ENCODE measurements around the gene EPB41. TPM values are rescaled to one million over a fixed set of nuclear protein-coding genes. Genes with fewer than 3 reads are reported as not detected.
"Not testable (repeated sequence)": the region's sequence is repeated elsewhere in the genome, so short reads cannot be mapped to it uniquely, and the experiment has no call there.

The EPB41 gene
- total RNA-seq, 2 experiments from 2014 or later = 77.1 to 86.7 TPM

GRCh38 chr1:29144178-29144577 is 229.8 kb downstream of the EPB41 start:
- Mint-ChIP-seq H3K36me3 (peaks cover 50% of the 10 kb centered on the region), H3K9me3 (peaks cover 3% of the 10 kb centered on the region), H3K4me3 (no peak overlapping the region), H3K27ac (no peak overlapping the region), H3K4me1 (peaks cover 2% of the 10 kb centered on the region), H3K27me3 (no peaks in the 10 kb centered on the region)
- DNase-seq = no peak

- DNase-seq = no peak
- Mint-ChIP-seq H3K27me3 (no peaks in the 10 kb centered on the region), H3K36me3 (peaks cover 65% of the 10 kb centered on the region), H3K9me3 (peaks cover 3% of the 10 kb centered on the region), H3K4me3 (no peak overlapping the region), H3K27ac (peak overlapping the region; percentile 31), H3K4me1 (peaks cover 2% of the 10 kb centered on the region)
Measured at GRCh38 chr1:29145739-29146437, 231.5 kb downstream of the EPB41 start.

GRCh38 chr1:29148656-29149491 is 234.5 kb downstream of the EPB41 start:
- no peak overlapping the region for H3K27ac Mint-ChIP-seq
- no peaks in the 10 kb centered on the region for H3K27me3 Mint-ChIP-seq
- peak overlapping the region; percentile 40 for H3K4me3 Mint-ChIP-seq

GRCh38 chr1:29150346-29150745 is 236.0 kb downstream of the EPB41 start:
- not testable (repeated sequence) for DNase-seq, H3K9me3 Mint-ChIP-seq

More at GRCh38 chr1:29148656-29149491, 234.5 kb downstream of the EPB41 start:
- Mint-ChIP-seq H3K36me3 (peaks cover 74% of the 10 kb centered on the region), H3K4me1 (peaks cover 2% of the 10 kb centered on the region), H3K9me3 (peaks cover 3% of the 10 kb centered on the region)
- no peak for DNase-seq

GRCh38 chr1:29152046-29152805 is 237.9 kb downstream of the EPB41 start:
- H3K36me3 Mint-ChIP-seq = peaks cover 56% of the 10 kb centered on the region
- H3K27ac Mint-ChIP-seq = no peak overlapping the region
- H3K9me3 Mint-ChIP-seq = no peaks in the 10 kb centered on the region
- no peak overlapping the region for H3K4me3 Mint-ChIP-seq
- H3K4me1 Mint-ChIP-seq = peaks cover 4% of the 10 kb centered on the region
- no peak for DNase-seq
- no peaks in the 10 kb centered on the region for H3K27me3 Mint-ChIP-seq

More at GRCh38 chr1:29150346-29150745, 236.0 kb downstream of the EPB41 start:
- H3K36me3 Mint-ChIP-seq = peaks cover 69% of the 10 kb centered on the region
- not testable (repeated sequence) for H3K27ac Mint-ChIP-seq, H3K4me1 Mint-ChIP-seq, H3K27me3 Mint-ChIP-seq, H3K4me3 Mint-ChIP-seq

GRCh38 chr1:29156543-29157268 is 242.3 kb downstream of the EPB41 start:
- Mint-ChIP-seq H3K4me1 (peaks cover 2% of the 10 kb centered on the region), H3K27ac (no peak overlapping the region), H3K27me3 (no peaks in the 10 kb centered on the region), H3K4me3 (no peak overlapping the region), H3K9me3 (no peaks in the 10 kb centered on the region), H3K36me3 (peaks cover 35% of the 10 kb centered on the region)
- no peak for DNase-seq

- H3K4me1 Mint-ChIP-seq = peaks cover 4% of the 10 kb centered on the region
- H3K27ac Mint-ChIP-seq = no peak overlapping the region
- no peaks in the 10 kb centered on the region for H3K9me3 Mint-ChIP-seq
- peaks cover 33% of the 10 kb centered on the region for H3K36me3 Mint-ChIP-seq
- H3K4me3 Mint-ChIP-seq = no peak overlapping the region
- DNase-seq = no peak
- H3K27me3 Mint-ChIP-seq = no peaks in the 10 kb centered on the region
Measured at GRCh38 chr1:29157269-29157601, 242.9 kb downstream of the EPB41 start.

GRCh38 chr1:29159773-29160172 is 245.4 kb downstream of the EPB41 start:
- peaks cover 18% of the 10 kb centered on the region for H3K4me1 Mint-ChIP-seq
- no peak for DNase-seq
- H3K27ac Mint-ChIP-seq = no peak overlapping the region
- H3K9me3 Mint-ChIP-seq = no peaks in the 10 kb centered on the region
- peaks cover 33% of the 10 kb centered on the region for H3K36me3 Mint-ChIP-seq
- H3K27me3 Mint-ChIP-seq = no peaks in the 10 kb centered on the region
- no peak overlapping the region for H3K4me3 Mint-ChIP-seq

- Mint-ChIP-seq H3K9me3 (no peaks in the 10 kb centered on the region), H3K27me3 (no peaks in the 10 kb centered on the region), H3K36me3 (peaks cover 31% of the 10 kb centered on the region), H3K4me3 (no peak overlapping the region), H3K4me1 (peaks cover 33% of the 10 kb centered on the region), H3K27ac (no peak overlapping the region)
- DNase-seq = no peak
Measured at GRCh38 chr1:29162025-29162424, 247.7 kb downstream of the EPB41 start.

- no peaks in the 10 kb centered on the region for H3K27me3 Mint-ChIP-seq
Measured at GRCh38 chr1:29162476-29163138, 248.2 kb downstream of the EPB41 start.

GRCh38 chr1:29164588-29164987 is 250.2 kb downstream of the EPB41 start:
- Mint-ChIP-seq H3K4me3 (no peak overlapping the region), H3K4me1 (peaks cover 49% of the 10 kb centered on the region), H3K27me3 (no peaks in the 10 kb centered on the region), H3K27ac (no peak overlapping the region), H3K36me3 (peaks cover 24% of the 10 kb centered on the region), H3K9me3 (no peaks in the 10 kb centered on the region)
- DNase-seq = no peak

More at GRCh38 chr1:29162476-29163138, 248.2 kb downstream of the EPB41 start:
- no peaks in the 10 kb centered on the region for H3K9me3 Mint-ChIP-seq
- H3K4me3 Mint-ChIP-seq = no peak overlapping the region
- H3K27ac Mint-ChIP-seq = no peak overlapping the region
- H3K4me1 Mint-ChIP-seq = peaks cover 35% of the 10 kb centered on the region
- no peak for DNase-seq
- peaks cover 29% of the 10 kb centered on the region for H3K36me3 Mint-ChIP-seq

GRCh38 chr1:29166291-29166878 is 252.0 kb downstream of the EPB41 start:
- Mint-ChIP-seq H3K4me3 (no peak overlapping the region), H3K4me1 (peaks cover 65% of the 10 kb centered on the region), H3K9me3 (no peaks in the 10 kb centered on the region), H3K27ac (no peak overlapping the region), H3K27me3 (no peaks in the 10 kb centered on the region), H3K36me3 (peaks cover 31% of the 10 kb centered on the region)
- no peak for DNase-seq

- DNase-seq = no peak
- H3K27me3 Mint-ChIP-seq = no peaks in the 10 kb centered on the region
- H3K27ac Mint-ChIP-seq = no peak overlapping the region
- no peak overlapping the region for H3K4me3 Mint-ChIP-seq
- no peaks in the 10 kb centered on the region for H3K9me3 Mint-ChIP-seq
- H3K36me3 Mint-ChIP-seq = peaks cover 42% of the 10 kb centered on the region
- H3K4me1 Mint-ChIP-seq = peaks cover 71% of the 10 kb centered on the region
Measured at GRCh38 chr1:29167904-29168303, 253.5 kb downstream of the EPB41 start.
